ENCODE measurements around the gene SYNE1.

DNA sequence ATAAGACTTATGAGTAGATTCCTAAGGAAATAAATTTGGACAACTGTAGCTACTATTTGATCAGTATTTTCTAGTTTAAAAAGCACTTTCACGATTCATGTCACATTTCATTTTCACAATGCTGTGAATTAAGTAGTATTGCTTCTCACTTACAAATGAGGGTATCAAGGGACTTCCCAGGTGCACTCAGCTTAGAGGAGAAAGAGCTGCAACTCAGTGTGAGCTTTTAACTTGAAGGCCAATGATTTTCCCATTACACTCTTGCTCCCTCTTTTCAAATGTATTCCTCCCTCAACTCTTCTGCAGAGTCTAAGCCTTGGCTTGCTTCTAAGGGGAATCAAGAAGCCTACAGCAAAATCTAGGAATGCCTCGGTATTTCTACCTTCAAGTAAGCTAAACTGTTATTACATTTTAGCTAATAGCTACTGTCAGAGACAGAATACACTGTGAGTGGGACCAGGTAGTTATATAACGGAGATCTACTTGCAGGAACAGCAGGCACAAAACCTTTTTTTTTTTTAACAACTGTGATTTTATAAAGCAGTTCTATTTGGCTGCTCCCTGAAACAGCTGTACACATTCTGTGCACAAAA is 339.0 kb downstream of the SYNE1 start:
- TF ChIP-seq GATA2 (IDR thresholded peaks at IDR 0.05; ENCODE audit: low read depth, low read length) (no peak), GATA3 (IDR thresholded peaks at IDR 0.05; ENCODE audit: low read depth, low read length) (no peak)

All from SH-SY5Y (cell line).